Stimulated activated CD8-positive, alpha-beta memory T cell treated with anti-CD3 and anti-CD28 coated beads, Interleukin-4, amount 100 ng/mL, for 1 hour (primary cell): Measurements from ENCODE around the gene MEF2C.

ENCODE experiments used
- DNase-seq, 2 donors: peaks; one replicate each; pipeline ENCODE4 v3.0.0-alpha.2; 2020; ENCODE audit warnings: low read depth in 2 of 2, low spot score in 1 of 2

MEF2C gene

GRCh38 chr5:88725454-88725853 is 157.5 kb downstream of the MEF2C start:
- no peak for DNase-seq

GRCh38 chr5:88724201-88724600 is 158.8 kb downstream of the MEF2C start:
- DNase-seq, result no peak

- no peak for DNase-seq
These were observed 160.4 kb downstream of the MEF2C start for GRCh38 chr5:88722546-88723073.

- no peak for DNase-seq
These were observed 163.6 kb downstream of the MEF2C start for GRCh38 chr5:88719434-88719833.

- no peak for DNase-seq
These were observed 164.2 kb downstream of the MEF2C start for GRCh38 chr5:88718736-88719135.

- no peak for DNase-seq
These were observed 166.9 kb downstream of the MEF2C start for GRCh38 chr5:88716101-88716500.

GRCh38 chr5:88715503-88715902 is 167.5 kb downstream of the MEF2C start:
- no peak for DNase-seq

GRCh38 chr5:88713818-88714217 is 169.2 kb downstream of the MEF2C start:
- no peak for DNase-seq

GRCh38 chr5:88708682-88709398 is 174.1 kb downstream of the MEF2C start:
- no peak for DNase-seq

GRCh38 chr5:88708021-88708420 is 175.0 kb downstream of the MEF2C start:
- no peak for DNase-seq

- DNase-seq, result no peak
These were observed 175.6 kb downstream of the MEF2C start for GRCh38 chr5:88707216-88707965.

- DNase-seq, result no peak
These were observed 180.7 kb downstream of the MEF2C start for GRCh38 chr5:88702332-88702731.

- DNase-seq, result no peak
These were observed 182.9 kb downstream of the MEF2C start for GRCh38 chr5:88700121-88700520.

- DNase-seq, result no peak
These were observed 184.7 kb downstream of the MEF2C start for GRCh38 chr5:88698290-88698689.

GRCh38 chr5:88696466-88696865 is 186.5 kb downstream of the MEF2C start:
- DNase-seq, result no peak

GRCh38 chr5:88695931-88696330 is 187.1 kb downstream of the MEF2C start:
- no peak for DNase-seq

GRCh38 chr5:88695232-88695631 is 187.8 kb downstream of the MEF2C start:
- DNase-seq, result no peak

- DNase-seq, result no peak
These were observed 188.8 kb downstream of the MEF2C start for GRCh38 chr5:88694023-88694679.

GRCh38 chr5:88693071-88693932 is 189.7 kb downstream of the MEF2C start:
- no peak for DNase-seq

- DNase-seq, result no peak
These were observed 190.8 kb downstream of the MEF2C start for GRCh38 chr5:88691945-88692868.
